HG03159 (cell line): Measurements from ENCODE around the gene ANKS1B.
"Not testable (repeated sequence)": the region's sequence is repeated elsewhere in the genome, so short reads cannot be mapped to it uniquely, and the experiment has no call there.

Experiments
- ATAC-seq: cut with Tn5 transposase; IDR thresholded peaks from one replicate; pipeline ENCODE4 v1.9.1; 2021; ENCODE audit warnings: mild to moderate bottlenecking, moderate library complexity; ENCODE audit not compliant: unreplicated experiment

ANKS1B gene

DNA sequence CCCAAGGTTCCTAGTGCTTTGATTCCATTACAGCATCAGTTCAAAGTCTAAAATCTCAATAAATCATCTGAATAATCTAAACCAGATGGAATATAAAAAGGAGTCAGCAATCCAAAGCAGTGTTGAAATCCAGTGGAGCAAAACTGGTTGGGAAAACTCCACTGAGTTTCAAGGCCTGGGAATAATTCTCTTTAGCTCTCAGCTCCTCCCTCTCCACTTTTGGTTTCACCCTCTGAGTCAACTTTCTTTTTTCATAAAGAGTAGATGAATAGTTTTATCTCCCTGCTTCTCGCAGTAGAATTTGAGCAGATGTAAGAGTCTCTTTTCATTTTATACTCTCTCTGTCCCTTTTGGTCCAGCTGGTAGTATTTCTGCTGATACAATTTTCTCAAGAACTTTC lies 1001.1 kb downstream of the ANKS1B start:
- no peak for ATAC-seq

DNA sequence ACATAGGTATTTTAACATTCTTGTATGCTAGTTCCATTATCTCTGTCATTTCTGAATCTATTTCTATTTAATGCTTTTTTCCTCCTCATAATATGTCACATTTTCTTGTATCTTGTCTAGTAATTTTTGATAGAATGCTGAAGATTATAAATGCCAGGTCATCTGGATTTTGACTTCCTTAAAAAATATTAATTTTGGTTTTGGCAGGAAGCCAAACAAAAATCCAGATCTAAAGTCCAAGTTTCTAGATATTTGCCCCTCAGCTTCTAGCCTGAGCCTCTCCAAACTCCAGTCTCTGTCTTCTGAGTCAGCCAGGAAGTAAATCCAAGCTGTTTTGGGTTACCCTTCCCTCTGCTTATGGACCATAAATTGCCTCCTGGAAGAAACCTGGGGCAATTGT lies 1004.2 kb downstream of the ANKS1B start:
- no peak for ATAC-seq

DNA sequence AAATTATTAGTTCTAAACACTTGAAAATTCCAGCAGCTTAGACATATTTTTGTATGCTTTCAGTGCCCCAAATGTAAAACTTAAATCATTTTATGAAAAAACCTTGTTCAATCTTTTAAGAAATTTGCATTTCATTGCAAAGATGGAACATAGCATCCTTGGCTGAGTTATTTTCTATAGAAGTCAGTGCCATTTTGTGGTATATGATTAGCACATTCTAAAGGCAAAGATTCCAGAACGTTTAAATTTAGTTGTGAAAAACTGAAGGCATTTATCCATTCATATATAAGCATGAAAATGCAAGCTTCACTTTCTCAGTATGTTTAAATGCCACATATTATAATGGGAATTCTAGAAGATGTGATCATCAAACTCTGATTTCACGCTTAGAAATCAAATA lies 1007.5 kb downstream of the ANKS1B start:
- no peak for ATAC-seq

DNA sequence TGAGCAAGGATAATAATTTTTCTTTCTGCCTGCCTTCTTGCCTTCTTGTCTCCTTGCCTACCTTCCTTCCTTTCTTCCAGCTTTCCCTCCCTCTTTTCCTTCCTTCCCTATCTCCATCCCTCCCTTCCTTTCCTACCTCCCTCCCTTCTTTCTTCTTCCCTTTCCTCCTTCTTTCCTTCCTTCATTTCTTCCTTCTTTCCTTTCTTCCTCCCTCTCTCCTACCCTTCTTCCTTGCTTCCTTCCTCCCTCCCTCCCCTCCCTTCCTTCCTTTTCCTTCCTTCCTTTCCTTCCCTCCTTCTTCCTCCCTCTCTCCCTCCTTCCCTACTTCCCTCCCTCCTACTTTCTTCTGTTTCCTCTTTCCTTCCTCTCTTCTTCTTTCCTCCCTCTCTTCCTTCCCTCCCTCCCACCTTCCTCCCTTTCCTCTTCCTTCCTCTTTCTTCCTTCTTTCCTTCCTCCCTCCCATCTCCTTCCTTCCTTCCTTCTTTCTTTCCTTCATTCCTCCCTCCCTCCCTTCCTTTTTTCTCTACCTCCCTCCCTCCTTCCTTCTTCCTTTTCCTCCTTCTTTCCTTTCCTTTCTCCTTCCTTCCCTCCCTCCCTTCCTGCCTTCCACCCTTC lies 1009.9 kb downstream of the ANKS1B start:
- ATAC-seq, result no peak

DNA sequence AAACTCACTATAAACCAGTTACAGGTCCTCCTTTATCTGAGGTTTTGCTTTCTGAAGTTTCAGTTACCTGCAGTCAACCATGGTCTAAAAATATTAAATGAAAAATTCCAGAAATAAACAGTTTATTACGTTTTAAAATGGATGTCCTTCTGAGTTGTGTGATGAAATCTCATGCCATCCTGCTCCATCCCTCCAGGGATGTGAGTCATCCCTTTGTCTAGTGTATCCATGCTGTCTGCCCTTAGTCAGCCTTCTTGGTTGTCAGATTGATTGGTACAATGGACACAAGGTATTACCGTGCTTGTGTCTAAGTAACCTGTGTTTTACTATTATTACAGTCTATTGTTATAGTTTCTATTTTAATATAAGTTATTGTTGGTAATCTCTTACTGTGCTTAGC lies 1011.3 kb downstream of the ANKS1B start:
- ATAC-seq, result no peak

DNA sequence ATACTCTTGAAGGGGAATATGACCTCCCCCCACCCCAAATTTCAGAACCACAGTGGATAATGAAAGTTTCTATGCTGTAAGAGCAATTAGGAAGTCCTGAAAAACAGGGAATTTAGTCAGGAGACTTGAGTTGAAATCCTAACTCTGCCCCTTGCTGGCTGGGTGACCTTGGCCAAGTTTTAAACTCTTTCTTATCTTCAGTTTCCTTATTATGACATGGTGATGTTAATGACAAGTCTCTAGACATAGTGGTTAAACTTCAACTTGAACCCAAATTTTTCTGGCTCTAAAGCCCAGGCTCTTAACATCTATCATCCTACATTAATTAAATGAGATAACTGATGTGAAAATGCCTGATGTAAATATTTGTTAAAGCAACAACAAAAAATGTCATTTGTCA lies 1013.8 kb downstream of the ANKS1B start:
- ATAC-seq, result no peak

DNA sequence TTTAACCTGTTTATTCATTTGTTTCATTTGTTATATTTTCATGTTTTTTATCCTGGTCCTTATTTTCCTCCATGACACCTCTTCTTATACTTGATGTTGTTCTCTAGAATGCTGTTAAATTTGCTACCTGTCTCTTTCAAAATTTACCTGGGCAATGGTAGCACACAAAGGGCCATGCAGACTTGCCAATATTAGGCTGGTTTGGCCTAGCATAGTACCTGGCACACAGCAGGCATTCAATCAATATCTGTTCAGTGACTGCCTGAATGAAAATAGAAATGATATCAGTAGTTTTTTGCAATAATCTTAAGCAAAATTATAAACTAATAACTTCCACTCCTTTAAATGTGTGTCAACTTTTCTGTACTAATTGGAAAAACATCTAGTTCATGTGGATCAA lies 1014.5 kb downstream of the ANKS1B start:
- ATAC-seq, result no peak

DNA sequence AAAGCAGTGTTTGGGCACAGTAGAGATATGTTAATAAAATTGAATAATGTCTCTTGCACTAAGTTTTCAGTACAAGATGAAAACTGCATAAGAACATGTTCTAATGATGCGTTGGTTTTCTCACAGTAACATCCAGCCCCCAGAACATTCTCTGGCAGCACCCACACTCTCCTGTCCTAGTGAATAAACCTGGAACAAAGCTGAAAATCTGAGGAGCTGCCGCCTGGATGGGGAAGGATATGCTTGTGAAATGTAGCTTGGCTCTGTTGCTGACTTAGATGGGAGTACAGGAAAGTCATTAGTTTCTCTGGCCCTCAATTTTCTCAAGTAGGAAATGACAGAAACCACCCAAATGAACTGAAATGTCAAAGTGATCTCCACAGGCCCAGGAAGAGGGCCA lies 1015.8 kb downstream of the ANKS1B start:
- ATAC-seq, result no peak

DNA sequence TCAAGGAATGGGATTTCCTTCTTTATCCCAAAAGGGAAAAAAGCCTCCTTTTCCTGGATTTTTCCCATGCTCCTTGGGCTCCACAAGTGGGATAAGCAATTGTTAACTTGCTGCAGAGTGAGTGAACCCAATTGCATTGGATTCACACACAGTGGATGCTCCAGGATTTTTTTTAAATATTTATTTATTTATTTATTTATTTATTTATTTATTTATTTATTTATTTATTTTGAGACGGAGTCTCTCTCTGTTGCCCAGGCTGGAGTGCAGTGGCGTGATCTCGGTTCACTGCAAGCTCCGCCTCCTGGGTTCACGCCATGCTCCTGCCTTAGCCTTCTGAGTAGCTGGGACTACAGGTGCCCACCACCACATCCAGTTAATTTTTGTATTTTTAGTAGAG lies 1027.6 kb downstream of the ANKS1B start:
- not testable (repeated sequence) for ATAC-seq

DNA sequence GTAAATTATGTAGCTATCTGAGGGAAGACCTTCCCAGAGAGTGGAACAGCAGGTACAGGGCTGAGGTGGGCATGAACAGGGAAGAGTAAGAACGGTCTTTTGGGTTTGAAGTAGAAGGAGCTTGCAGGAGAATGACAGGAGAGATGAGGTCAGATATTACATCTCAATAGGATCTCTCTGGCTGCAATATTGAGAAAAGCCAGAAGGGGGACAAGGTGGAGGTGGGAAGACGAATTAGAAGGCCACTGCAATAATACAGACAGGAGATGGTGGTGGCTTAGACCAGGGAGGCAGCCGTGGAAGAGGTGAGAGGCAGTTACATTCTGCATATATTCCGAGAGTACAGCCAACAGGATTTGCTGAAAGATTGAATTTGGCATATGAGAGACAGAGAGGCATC lies 1029.5 kb downstream of the ANKS1B start:
- ATAC-seq, result peak; percentile 90

DNA sequence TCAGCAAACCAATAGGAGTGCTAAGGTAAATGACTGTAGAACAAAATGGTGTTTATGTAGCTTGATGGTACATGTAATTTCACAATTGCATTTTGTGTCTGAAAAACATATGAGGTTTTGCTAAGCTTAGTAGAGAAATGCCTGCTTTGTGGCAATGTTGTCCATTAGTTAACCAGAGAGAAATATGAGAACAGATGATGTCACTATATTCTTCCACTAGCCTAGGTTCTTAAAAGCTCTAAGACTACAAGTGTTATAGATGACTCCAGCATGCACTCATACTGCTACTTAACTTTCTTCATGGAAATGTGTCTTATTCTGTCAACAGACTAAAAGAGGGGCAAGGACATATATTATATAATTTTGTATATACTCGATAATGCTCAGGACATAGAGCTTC lies 1030.2 kb downstream of the ANKS1B start:
- no peak for ATAC-seq

DNA sequence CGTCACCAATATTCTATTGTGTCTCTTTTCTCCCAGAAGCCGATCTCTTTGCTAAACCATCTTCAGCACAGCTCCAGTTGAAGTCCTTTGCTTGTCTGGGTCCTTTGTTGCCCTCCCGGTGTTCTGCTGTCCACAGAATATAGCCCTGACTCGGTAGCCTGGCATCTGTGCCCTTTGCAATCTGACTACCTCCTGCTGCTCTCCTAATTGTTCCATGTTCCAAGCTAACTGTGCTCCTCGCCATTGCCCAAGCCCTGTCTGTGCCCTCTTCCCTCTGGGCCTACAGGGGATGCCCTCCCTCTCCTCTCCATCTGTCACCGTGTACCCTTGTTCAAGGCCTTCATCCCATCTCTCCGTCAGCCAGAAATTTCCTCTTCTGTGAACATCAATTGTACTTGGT lies 1033.3 kb downstream of the ANKS1B start:
- ATAC-seq, result no peak

DNA sequence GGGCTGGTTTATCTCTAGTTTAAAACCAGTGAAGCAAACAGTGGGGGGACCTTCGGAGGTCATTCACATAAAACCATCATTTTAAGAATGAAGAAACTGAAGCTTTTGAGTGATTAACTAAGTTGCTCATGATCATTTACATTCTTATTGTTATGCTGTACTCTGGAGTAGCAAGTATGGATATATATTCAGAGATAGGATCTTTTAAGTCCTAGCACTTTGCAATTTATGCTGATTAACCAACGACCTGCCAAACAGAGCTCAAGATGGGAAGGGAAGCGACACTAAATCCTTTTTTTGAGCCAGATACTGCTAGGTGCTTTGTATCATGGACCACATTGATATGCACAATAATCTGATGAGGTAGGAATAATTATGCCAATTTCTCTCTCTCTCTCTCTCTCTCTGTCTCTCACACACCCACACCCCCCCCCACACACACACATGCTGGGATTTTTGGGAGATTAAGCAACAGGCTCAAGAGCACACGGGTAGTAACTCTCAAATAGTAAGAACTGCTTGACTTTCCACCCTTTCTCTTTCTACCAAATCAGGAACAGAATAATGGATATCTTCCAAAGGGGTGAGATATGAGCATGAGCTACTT lies 1036.3 kb downstream of the ANKS1B start:
- no peak for ATAC-seq

DNA sequence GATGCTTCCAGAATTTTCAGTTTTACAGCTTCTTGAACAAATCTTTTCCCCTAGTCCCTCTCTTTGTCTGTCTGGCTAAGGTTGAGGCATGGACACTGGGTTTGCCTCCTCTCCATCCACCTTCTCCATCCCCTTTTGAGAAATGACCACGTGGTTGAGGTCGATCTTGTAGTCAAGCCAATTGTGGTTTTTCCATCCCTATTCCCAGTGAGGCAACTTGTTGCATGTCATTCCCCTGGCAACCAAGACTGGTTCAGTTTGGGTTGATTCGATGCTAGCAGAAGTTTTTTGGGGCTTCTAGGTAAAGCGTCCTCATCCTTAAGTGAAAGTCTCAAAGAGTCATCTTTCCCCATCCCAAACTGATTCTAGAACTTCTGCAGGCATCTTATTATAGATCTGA lies 1038.9 kb downstream of the ANKS1B start:
- no peak for ATAC-seq

DNA sequence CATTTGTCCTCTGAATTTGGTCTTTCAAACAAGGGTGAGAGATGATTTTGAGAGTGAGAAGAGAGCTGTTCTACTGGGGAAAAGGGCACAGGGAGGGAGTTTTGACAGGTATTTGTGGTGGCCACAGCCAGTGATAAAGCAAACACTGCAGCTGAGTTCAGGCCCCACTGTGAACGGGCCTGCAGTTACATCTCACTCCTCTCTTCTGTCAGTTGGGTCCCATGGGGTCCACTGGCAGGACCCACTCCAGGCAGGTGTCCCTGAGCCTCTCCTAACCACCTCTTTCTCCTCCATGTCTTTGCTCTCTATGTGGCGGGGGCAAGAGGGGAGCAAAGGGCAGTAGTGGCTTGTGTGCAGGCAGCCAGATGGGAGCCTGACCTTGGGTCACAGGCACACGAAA lies 1044.8 kb downstream of the ANKS1B start:
- no peak for ATAC-seq

DNA sequence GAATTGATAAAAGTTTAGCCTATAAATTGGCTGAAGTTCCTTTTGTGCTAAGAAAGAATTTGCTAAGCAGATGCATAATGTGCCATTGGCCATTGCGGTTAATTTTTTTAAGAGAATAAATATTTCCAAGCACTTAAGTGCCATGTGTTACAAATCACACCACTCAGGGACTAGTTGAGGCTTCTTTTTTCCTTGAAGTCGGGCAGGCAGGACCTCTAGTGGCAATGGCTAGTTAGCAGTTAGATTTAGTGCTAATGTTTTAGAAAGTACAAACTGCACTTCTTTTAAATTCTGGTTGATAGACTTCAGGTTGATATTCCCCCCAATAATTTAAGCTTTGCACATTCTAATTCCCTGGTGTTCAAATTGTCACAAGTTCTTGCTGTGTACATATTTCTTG lies 1045.4 kb downstream of the ANKS1B start:
- peak; percentile 47 for ATAC-seq

DNA sequence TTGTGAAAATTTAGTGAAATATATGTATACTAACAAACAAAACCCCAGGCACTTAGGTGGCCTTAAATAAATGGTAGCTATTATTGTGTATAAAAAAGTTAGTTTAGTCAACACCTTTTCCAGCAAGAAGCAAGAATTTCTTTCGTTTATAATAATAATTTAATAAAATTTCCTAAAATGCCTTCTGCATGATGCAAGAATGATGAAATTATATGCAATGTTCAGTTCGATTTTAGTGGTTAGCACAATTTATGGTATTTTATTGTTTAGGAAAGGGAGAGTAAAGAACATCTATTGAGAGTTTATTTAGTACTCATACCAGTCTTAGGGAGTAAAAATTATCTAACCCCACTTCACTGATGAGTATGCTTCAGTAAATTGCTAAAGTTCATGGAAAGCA lies 1048.9 kb downstream of the ANKS1B start:
- no peak for ATAC-seq

DNA sequence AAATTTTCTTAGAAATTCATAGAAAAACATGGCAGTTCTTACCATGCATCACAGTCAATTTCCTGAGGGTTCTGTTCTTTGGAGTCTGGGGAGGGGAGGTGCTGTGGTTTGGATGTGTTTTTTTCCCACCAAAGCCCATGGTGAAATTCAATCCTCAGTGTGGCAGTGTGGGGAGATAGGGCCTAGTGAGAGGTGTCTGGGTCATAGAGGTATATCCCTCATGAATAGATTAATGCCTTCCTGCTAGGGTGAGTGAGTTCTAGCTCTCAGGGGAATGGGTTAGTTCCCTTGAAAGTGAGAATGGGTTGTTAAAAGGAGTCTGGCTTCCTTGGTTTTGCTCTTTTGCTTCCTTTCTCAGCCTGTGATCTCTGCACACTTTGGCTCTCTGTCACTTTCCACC lies 1061.9 kb downstream of the ANKS1B start:
- no peak for ATAC-seq

DNA sequence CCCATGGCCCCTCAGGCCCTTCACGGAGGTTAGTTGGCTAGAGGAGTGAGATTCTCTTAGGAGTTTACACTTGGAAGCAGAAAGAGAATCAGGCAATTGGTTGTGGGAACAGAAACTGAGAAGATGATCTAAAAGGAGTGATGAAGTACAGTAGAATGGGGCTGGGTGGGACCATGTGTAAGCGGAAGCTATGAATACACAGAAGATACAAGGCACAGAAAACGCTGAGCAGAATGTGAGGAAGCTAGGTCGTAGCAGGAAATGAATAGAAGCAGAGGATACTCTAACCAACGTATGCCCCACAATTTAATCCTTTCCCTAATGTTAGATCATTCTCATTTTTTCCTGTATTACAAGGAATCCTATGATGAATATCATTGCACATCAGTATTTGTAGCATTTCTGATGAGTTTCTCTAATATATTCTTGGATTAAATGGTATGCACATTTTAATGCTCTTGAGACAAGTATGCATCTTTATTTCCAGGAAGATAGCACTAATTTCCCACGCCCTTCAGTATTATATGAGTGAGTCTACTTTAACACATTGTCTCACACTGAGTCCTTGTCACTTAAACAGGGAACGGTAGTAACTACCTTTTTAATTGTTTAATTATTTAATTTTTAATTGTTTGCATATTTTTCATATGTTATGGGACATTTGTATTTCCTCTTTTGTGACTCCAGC lies 1066.4 kb downstream of the ANKS1B start:
- no peak for ATAC-seq

DNA sequence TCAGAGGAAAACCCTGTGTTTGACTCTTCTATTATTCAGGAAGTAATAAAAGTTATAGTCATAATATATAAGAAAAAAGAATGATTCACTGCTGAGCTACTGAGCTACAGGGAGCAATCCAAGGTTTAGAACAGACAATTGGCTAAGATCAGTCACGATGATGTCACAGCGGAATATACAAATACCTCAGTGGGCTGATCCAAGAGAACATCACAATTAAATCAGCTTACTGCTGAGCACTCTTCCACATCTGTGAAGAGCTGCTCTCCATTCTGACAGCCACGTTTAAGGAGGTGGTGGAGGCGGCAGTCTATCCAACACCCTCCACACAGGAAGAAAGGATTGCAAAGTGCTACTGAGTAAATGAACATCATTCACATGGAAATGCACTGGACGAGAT lies 1068.6 kb downstream of the ANKS1B start:
- no peak for ATAC-seq

DNA sequence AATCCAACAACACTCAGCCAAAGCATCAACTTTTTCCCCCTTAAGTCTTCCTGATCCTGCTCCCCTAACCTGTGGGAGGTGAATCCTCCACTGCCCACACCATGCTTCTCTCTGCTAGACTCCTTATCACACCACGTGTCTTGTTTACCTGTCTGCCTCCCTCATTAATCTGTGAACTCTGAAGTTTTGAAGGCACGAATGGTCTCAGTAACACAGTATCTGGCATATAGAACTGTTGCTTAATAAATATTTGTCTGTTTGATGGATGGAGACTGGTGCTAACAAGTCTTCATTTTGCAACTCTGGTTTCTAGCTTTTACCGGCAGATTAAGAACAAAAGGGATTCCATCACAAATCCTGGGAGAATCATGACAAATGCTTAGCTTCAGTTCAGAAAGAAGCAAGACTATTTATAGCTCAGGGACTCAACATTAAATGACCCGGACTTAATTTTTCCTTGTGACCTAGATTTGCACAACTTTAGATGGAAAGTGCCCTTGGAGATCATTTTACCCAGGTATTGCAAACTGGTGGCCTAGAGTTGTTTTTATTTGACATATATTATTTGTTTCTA lies 1072.2 kb downstream of the ANKS1B start:
- ATAC-seq, result no peak

DNA sequence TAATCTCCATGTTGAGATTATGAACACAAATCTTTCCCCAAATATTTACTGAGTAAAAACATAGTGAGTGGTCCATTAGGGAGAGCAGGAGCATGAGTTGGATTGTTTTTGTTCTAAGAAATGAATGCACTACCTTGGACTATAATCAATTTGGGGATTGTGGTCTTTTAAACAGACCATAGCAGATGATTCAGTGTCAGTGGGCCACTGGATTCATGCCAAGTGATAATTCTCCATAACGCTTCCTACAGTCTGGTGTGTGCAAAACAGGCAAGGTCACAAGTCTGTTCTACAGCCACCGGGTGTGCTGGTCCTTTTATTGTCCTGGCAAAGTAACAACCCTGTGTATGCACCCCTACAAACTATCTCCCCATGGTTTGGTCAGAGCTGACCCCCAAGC lies 1073.3 kb downstream of the ANKS1B start:
- no peak for ATAC-seq
